ENCODE data around the gene PALM2AKAP2.
"Not testable (repeated sequence)": the region's sequence is repeated elsewhere in the genome, so short reads cannot be mapped to it uniquely, and the experiment has no call there.

PALM2AKAP2 gene

DNA sequence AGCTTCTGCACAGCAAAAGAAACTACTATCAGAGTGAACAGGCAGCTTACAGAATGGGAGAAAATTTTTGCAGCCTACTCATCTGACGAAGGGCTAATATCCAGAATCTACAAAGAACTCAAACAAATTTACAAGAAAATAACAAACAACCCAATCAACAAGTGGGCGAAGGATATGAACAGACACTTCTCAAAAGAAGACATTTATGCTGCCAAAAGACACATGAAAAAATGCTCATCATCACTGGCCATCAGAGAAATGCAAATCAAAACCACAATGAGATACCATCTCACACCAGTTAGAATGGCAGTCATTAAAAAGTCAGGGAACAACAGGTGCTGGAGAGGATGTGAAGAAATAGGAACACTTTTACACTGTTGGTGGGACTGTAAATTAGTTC is 45.4 kb downstream of the PALM2AKAP2 start:
- not testable (repeated sequence) for H2BK12ac ChIP-seq (ENCODE audit: low read length in 2 of 2); H4K8ac ChIP-seq (ENCODE audit: low read length); H3K27ac ChIP-seq (ENCODE audit: low read length, poor library complexity, severe bottlenecking); H3K4me3 ChIP-seq (ENCODE audit: insufficient read depth in 1 of 2, low read depth in 1 of 2, low read length in 2 of 2); H3K27me3 ChIP-seq (ENCODE audit: control insufficient read depth in 1 of 2, insufficient read depth in 1 of 2, low read length in 2 of 2); H2BK120ac ChIP-seq (ENCODE audit: low read depth, low read length); H2AFZ ChIP-seq (ENCODE audit: low read depth, low read length); H3K4me1 ChIP-seq (ENCODE audit: control insufficient read depth, insufficient read depth, low read depth, low read length); H2BK5ac ChIP-seq (ENCODE audit: low read depth, low read length, poor library complexity, severe bottlenecking); H3K4ac ChIP-seq (ENCODE audit: low read depth in 1 of 2, low read length in 2 of 2); H3K4me2 ChIP-seq (ENCODE audit: low read length, poor library complexity, severe bottlenecking); H3K23ac ChIP-seq (ENCODE audit: low read length in 2 of 2); H3K18ac ChIP-seq (ENCODE audit: low read depth in 1 of 2, low read length in 2 of 2); DNase-seq; H3K9me3 ChIP-seq (ENCODE audit: control insufficient read depth, low read length); H4K91ac ChIP-seq (ENCODE audit: low read length); H2AK5ac ChIP-seq (ENCODE audit: low read length, severe bottlenecking); H2BK15ac ChIP-seq (ENCODE audit: low read depth, poor library complexity, severe bottlenecking); H3K9ac ChIP-seq (ENCODE audit: low read length); H3K36me3 ChIP-seq (ENCODE audit: control insufficient read depth in 1 of 2, insufficient read depth in 2 of 2, low read depth in 1 of 2, low read length in 2 of 2); H3K14ac ChIP-seq (ENCODE audit: low read length in 2 of 2)
- 94% methylated on average over 1 of the region's 2 CpGs for whole genome bisulfite sequencing
- H3K79me1 ChIP-seq (replicated peaks; ENCODE audit: low read length, poor library complexity, severe bottlenecking) = peaks cover 14% of the 10 kb centered on the region

DNA sequence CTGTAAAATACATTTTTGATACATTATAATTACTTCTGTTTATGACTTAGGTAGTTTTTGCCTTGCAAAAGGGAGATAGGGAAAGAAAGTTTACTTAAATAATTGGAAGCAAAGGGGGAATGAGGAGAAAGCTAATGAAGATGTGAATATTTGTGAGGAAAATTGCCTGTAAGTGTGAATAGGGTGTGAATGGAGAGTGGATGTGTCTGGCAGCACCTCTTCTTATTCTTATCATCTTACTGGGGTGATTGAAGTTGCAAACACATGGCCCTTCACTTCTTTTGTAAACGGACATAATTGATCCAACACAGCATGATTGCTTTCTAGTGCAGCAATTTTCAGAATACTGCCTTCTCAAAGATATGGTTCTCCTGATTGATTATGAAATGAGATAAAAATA is 46.6 kb downstream of the PALM2AKAP2 start:
- H3K4me1 ChIP-seq (ENCODE audit: control insufficient read depth, insufficient read depth, low read depth, low read length) = peaks cover under 1% of the 10 kb centered on the region
- H3K4ac ChIP-seq (ENCODE audit: low read depth in 1 of 2, low read length in 2 of 2) = no peak overlapping the region
- H3K27me3 ChIP-seq (ENCODE audit: control insufficient read depth in 1 of 2, insufficient read depth in 1 of 2, low read length in 2 of 2) = no peaks in the 10 kb centered on the region
- H3K27ac ChIP-seq (ENCODE audit: low read length, poor library complexity, severe bottlenecking) = no peak overlapping the region
- H4K91ac ChIP-seq (ENCODE audit: low read length) = no peak overlapping the region
- no peak overlapping the region for H2AK5ac ChIP-seq (ENCODE audit: low read length, severe bottlenecking)
- no peak overlapping the region for H3K14ac ChIP-seq (ENCODE audit: low read length in 2 of 2)
- no peak overlapping the region for H2BK5ac ChIP-seq (ENCODE audit: low read depth, low read length, poor library complexity, severe bottlenecking)
- H3K4me3 ChIP-seq (ENCODE audit: insufficient read depth in 1 of 2, low read depth in 1 of 2, low read length in 2 of 2) = no peak overlapping the region
- no peak overlapping the region for H3K18ac ChIP-seq (ENCODE audit: low read depth in 1 of 2, low read length in 2 of 2)
- H3K79me1 ChIP-seq (replicated peaks; ENCODE audit: low read length, poor library complexity, severe bottlenecking) = peaks cover 17% of the 10 kb centered on the region
- H2AFZ ChIP-seq (ENCODE audit: low read depth, low read length) = no peak overlapping the region
- no peak overlapping the region for H4K8ac ChIP-seq (ENCODE audit: low read length)
- H2BK120ac ChIP-seq (ENCODE audit: low read depth, low read length) = no peak overlapping the region
- no peak overlapping the region for H3K9ac ChIP-seq (ENCODE audit: low read length)
- H3K4me2 ChIP-seq (ENCODE audit: low read length, poor library complexity, severe bottlenecking) = no peak overlapping the region
- WGBS = 57% methylated on average over 1 of the region's 1 CpG
- H2BK12ac ChIP-seq (ENCODE audit: low read length in 2 of 2) = no peak overlapping the region
- no peak overlapping the region for H2BK15ac ChIP-seq (ENCODE audit: low read depth, poor library complexity, severe bottlenecking)
- no peak overlapping the region for H3K23ac ChIP-seq (ENCODE audit: low read length in 2 of 2)
- H3K9me3 ChIP-seq (ENCODE audit: control insufficient read depth, low read length) = no peaks in the 10 kb centered on the region
- H3K36me3 ChIP-seq (ENCODE audit: control insufficient read depth in 1 of 2, insufficient read depth in 2 of 2, low read depth in 1 of 2, low read length in 2 of 2) = peaks cover 0 to 3% of the 10 kb centered on the region in 2 experiments
- DNase-seq = no peak

DNA sequence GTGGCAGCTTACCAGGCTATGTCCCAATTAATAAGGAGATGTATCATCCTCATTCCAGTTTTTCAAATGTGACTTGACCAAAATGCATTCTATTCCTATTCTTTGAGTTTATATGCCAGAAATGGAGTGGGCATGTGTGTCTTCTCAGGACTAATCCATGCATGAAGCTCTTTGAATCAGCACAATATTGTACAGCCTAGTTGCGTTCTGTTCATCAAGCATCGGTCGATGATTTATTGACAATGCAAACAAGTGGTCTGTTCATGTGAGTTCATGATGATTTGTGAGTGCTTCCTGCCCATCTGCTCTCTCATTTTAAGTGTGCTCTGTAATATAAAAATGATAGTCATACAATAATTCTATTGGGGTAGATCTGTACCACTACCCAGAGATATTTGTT is 48.3 kb downstream of the PALM2AKAP2 start:
- Histone ChIP-seq H2BK15ac (ENCODE audit: low read depth, poor library complexity, severe bottlenecking) (no peak overlapping the region), H3K14ac (ENCODE audit: low read length in 2 of 2) (no peak overlapping the region), H3K4me1 (ENCODE audit: control insufficient read depth, insufficient read depth, low read depth, low read length) (no peaks in the 10 kb centered on the region), H3K4ac (ENCODE audit: low read depth in 1 of 2, low read length in 2 of 2) (no peak overlapping the region), H2BK120ac (ENCODE audit: low read depth, low read length) (no peak overlapping the region), H2AFZ (ENCODE audit: low read depth, low read length) (no peak overlapping the region), H3K23ac (ENCODE audit: low read length in 2 of 2) (no peak overlapping the region), H3K9me3 (ENCODE audit: control insufficient read depth, low read length) (no peaks in the 10 kb centered on the region), H3K27me3 (ENCODE audit: control insufficient read depth in 1 of 2, insufficient read depth in 1 of 2, low read length in 2 of 2) (no peaks in the 10 kb centered on the region), H3K27ac (ENCODE audit: low read length, poor library complexity, severe bottlenecking) (no peak overlapping the region), H3K9ac (ENCODE audit: low read length) (no peak overlapping the region), H2AK5ac (ENCODE audit: low read length, severe bottlenecking) (no peak overlapping the region), H3K4me3 (ENCODE audit: insufficient read depth in 1 of 2, low read depth in 1 of 2, low read length in 2 of 2) (no peak overlapping the region), H4K91ac (ENCODE audit: low read length) (no peak overlapping the region), H3K79me1 (replicated peaks; ENCODE audit: low read length, poor library complexity, severe bottlenecking) (peaks cover 18% of the 10 kb centered on the region), H3K36me3 (ENCODE audit: control insufficient read depth in 1 of 2, insufficient read depth in 2 of 2, low read depth in 1 of 2, low read length in 2 of 2) (peaks cover 0 to 3% of the 10 kb centered on the region in 2 experiments), H3K4me2 (ENCODE audit: low read length, poor library complexity, severe bottlenecking) (no peak overlapping the region), H2BK12ac (ENCODE audit: low read length in 2 of 2) (no peak overlapping the region), H3K18ac (ENCODE audit: low read depth in 1 of 2, low read length in 2 of 2) (no peak overlapping the region), H4K8ac (ENCODE audit: low read length) (no peak overlapping the region), H2BK5ac (ENCODE audit: low read depth, low read length, poor library complexity, severe bottlenecking) (no peak overlapping the region)
- 89% methylated on average over 3 of the region's 3 CpGs for WGBS
- no peak for DNase-seq

Measured in mesenchymal stem cell (in vitro differentiated cells and primary cell).